ENCODE results near the gene THRB. TPM values are rescaled to one million over a fixed set of nuclear protein-coding genes. Genes with fewer than 3 reads are reported as not detected.

THRB gene
- total RNA-seq, 3 donors from 2014 or later, result 29.8 to 40.2 (median 39.2) TPM

DNA sequence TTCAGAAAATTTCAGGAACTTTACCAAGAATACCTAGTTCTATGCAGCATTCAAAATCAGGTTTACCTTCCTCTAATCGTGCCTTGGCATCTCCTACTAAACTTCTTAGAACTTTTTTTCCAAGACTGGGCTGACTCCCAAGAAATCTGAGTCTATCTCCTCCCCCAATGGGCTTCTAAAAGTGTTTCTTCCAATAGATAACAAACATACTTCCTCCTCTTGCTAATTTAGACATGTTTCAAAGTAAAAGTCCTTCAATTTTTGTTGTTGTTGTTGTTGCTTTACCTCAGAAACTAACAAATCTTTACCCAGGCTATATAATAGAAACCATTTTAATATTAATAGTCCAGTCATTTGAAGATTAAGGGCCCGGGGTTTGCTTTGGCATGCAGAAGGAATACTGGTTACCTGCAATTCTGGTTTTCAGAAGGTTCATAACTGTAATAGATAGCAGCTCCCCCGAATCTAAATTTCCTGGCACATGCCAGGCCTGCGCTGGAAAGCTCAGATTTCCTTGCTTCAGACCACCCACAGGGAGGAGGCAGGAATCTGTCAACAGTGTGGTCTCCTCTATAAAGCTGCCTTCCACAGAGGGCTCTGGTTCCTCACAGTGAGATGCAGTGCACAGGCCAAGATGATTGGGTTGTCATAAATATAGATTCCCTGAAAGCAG lies 188.7 kb downstream of the THRB start:
- TF ChIP-seq, protein P1, sequence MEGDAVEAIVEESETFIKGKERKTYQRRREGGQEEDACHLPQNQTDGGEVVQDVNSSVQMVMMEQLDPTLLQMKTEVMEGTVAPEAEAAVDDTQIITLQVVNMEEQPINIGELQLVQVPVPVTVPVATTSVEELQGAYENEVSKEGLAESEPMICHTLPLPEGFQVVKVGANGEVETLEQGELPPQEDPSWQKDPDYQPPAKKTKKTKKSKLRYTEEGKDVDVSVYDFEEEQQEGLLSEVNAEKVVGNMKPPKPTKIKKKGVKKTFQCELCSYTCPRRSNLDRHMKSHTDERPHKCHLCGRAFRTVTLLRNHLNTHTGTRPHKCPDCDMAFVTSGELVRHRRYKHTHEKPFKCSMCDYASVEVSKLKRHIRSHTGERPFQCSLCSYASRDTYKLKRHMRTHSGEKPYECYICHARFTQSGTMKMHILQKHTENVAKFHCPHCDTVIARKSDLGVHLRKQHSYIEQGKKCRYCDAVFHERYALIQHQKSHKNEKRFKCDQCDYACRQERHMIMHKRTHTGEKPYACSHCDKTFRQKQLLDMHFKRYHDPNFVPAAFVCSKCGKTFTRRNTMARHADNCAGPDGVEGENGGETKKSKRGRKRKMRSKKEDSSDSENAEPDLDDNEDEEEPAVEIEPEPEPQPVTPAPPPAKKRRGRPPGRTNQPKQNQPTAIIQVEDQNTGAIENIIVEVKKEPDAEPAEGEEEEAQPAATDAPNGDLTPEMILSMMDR (IDR thresholded peaks at IDR 0.05), result no peak
- TF ChIP-seq POLR2A (IDR thresholded peaks at IDR 0.05), result no peak
- TF ChIP-seq POLR2AphosphoS5 (IDR thresholded peaks at IDR 0.05), result no peak
- H3K36me3 ChIP-seq, result no peaks in the 10 kb centered on the region
- no peak overlapping the region for H3K4me3 ChIP-seq
- H3K4me1 ChIP-seq, result peaks cover 0 to 5% of the 10 kb centered on the region in 2 donors
- DNase-seq (ENCODE audit: low spot score in 2 of 2), result no peak
- no peaks in the 10 kb centered on the region for H3K9me3 ChIP-seq
- H3K27me3 ChIP-seq, result no peaks in the 10 kb centered on the region
- intact Hi-C loops (cut with DNase I; ENCODE audit: low total_unique reads), result no loop called here
- peak overlapping the region in 1 of 2 donors; percentile 9 for H3K27ac ChIP-seq

GRCh38 chr3:24303057-24303754 lies 191.4 kb downstream of the THRB start:
- intact Hi-C loops (cut with DNase I; ENCODE audit: low total_unique reads), result no loop called here
- no peak overlapping the region for H3K4me3 ChIP-seq
- TF ChIP-seq POLR2AphosphoS5 (IDR thresholded peaks at IDR 0.05), result no peak
- TF ChIP-seq, protein P1 (IDR thresholded peaks at IDR 0.05), result no peak
- TF ChIP-seq POLR2A (IDR thresholded peaks at IDR 0.05), result no peak
- H3K9me3 ChIP-seq, result no peaks in the 10 kb centered on the region
- H3K27ac ChIP-seq, result no peak overlapping the region
- H3K4me1 ChIP-seq, result peaks cover 0 to 12% of the 10 kb centered on the region in 2 donors
- H3K36me3 ChIP-seq, result no peaks in the 10 kb centered on the region
- no peak for DNase-seq (ENCODE audit: low spot score in 2 of 2)
- H3K27me3 ChIP-seq, result no peaks in the 10 kb centered on the region

- TF ChIP-seq POLR2AphosphoS5 (IDR thresholded peaks at IDR 0.05) (no peak), POLR2A (IDR thresholded peaks at IDR 0.05) (no peak)
- TF ChIP-seq, protein P1 (IDR thresholded peaks at IDR 0.05), result no peak
- intact Hi-C loops (cut with DNase I; ENCODE audit: low total_unique reads), result no loop called here
- no peak overlapping the region for H3K27ac ChIP-seq
- H3K36me3 ChIP-seq, result no peaks in the 10 kb centered on the region
- H3K27me3 ChIP-seq, result no peaks in the 10 kb centered on the region
- H3K4me1 ChIP-seq, result peaks cover 0 to 12% of the 10 kb centered on the region in 2 donors
- H3K4me3 ChIP-seq, result no peak overlapping the region
- DNase-seq (ENCODE audit: low spot score in 2 of 2), result no peak
- no peaks in the 10 kb centered on the region for H3K9me3 ChIP-seq
Measured at GRCh38 chr3:24302396-24302795, 192.3 kb downstream of the THRB start.

- DNase-seq (ENCODE audit: low spot score in 2 of 2), result no peak
- Histone ChIP-seq H3K36me3 (no peaks in the 10 kb centered on the region), H3K27ac (no peak overlapping the region), H3K4me1 (peaks cover 0 to 11% of the 10 kb centered on the region in 2 donors), H3K4me3 (no peak overlapping the region), H3K9me3 (no peaks in the 10 kb centered on the region), H3K27me3 (no peaks in the 10 kb centered on the region)
- TF ChIP-seq, protein P1 (IDR thresholded peaks at IDR 0.05), result no peak
- TF ChIP-seq POLR2A (IDR thresholded peaks at IDR 0.05) (no peak), POLR2AphosphoS5 (IDR thresholded peaks at IDR 0.05) (no peak)
- intact Hi-C loops (cut with DNase I; ENCODE audit: low total_unique reads), result no loop called here
Measured at GRCh38 chr3:24300949-24301348, 193.7 kb downstream of the THRB start.
